ENCODE results near the gene CELF5. TPM values are rescaled to one million over a fixed set of nuclear protein-coding genes. Genes with fewer than 3 reads are reported as not detected.

The CELF5 gene
- under 1 TPM; 0.42 to 0.57 TPM for total RNA-seq
- total RNA-seq = 0.30 to 0.58 reads per million in 2 donors

- peak; percentile 53 to 70 (median 59) for DNase-seq
- no peaks in the 10 kb centered on the region for H3K9me3 ChIP-seq (ENCODE audit: control insufficient read depth, low read length, poor library complexity, severe bottlenecking)
- H3K4me3 Mint-ChIP-seq = peak within 1 kb of the TSS; percentile 73
- H3K27me3 Mint-ChIP-seq = peaks cover 24% of the 10 kb centered on the region
- no peak within 1 kb of the TSS for H3K27ac Mint-ChIP-seq
- H3K4me1 Mint-ChIP-seq = peaks cover 3% of the 10 kb centered on the region
- ATAC-seq = peak; percentile 83
- peaks cover 5% of the 10 kb centered on the region for H3K36me3 Mint-ChIP-seq (ENCODE audit: low read depth)
These were observed at the start of gene CELF5 for GRCh38 chr19:3224346-3225168. Gene CELF5 (plus strand): TSS chr19:3224661. CDS start chr19:3224740, 79 bp downstream.

- peak overlapping the region; percentile 91 for H3K4me3 Mint-ChIP-seq
- no peaks in the 10 kb centered on the region for H3K27me3 Mint-ChIP-seq
- H3K4me1 Mint-ChIP-seq = peaks cover 19% of the 10 kb centered on the region
- ATAC-seq (no peak), DNase-seq (no peak)
- H3K9me3 ChIP-seq (ENCODE audit: control insufficient read depth, low read length, poor library complexity, severe bottlenecking) = no peaks in the 10 kb centered on the region
- peaks cover 11% of the 10 kb centered on the region for H3K36me3 Mint-ChIP-seq (ENCODE audit: low read depth)
- H3K27ac Mint-ChIP-seq = peak overlapping the region; percentile 98
These were observed 48.4 kb upstream of the CELF5 start for GRCh38 chr19:3175781-3176714.

- Mint-ChIP-seq H3K27me3 (no peaks in the 10 kb centered on the region), H3K36me3 (ENCODE audit: low read depth) (peaks cover 11% of the 10 kb centered on the region), H3K4me3 (peak overlapping the region; percentile 91), H3K4me1 (peaks cover 16% of the 10 kb centered on the region), H3K27ac (peak overlapping the region; percentile 98)
- DNase-seq (peak; percentile 39 to 58 (median 46)), ATAC-seq (peak; percentile 64)
- H3K9me3 ChIP-seq (ENCODE audit: control insufficient read depth, low read length, poor library complexity, severe bottlenecking) = no peaks in the 10 kb centered on the region
These were observed 47.6 kb upstream of the CELF5 start for GRCh38 chr19:3176715-3177501.

- no peaks in the 10 kb centered on the region for H3K9me3 ChIP-seq (ENCODE audit: control insufficient read depth, low read length, poor library complexity, severe bottlenecking)
- peak; percentile 81 for ATAC-seq
- no peaks in the 10 kb centered on the region for H3K27me3 Mint-ChIP-seq
- peaks cover 11% of the 10 kb centered on the region for H3K36me3 Mint-ChIP-seq (ENCODE audit: low read depth)
- H3K4me1 Mint-ChIP-seq = peaks cover 23% of the 10 kb centered on the region
- peak within 1 kb of the TSS; percentile 98 for H3K27ac Mint-ChIP-seq
- DNase-seq = peak; percentile 42 to 50 (median 47)
- peak within 1 kb of the TSS; percentile 98 for H3K4me3 Mint-ChIP-seq
These were observed 46.0 kb upstream of the CELF5 start, which contains the start of gene S1PR4 for GRCh38 chr19:3178377-3178972. Gene S1PR4 (plus strand): TSS chr19:3178769. CDS start chr19:3178793, 24 bp downstream.

GRCh38 chr19:3178973-3179738 lies 45.3 kb upstream of the CELF5 start:
- no peak for DNase-seq
- peak overlapping the region; percentile 98 for H3K27ac Mint-ChIP-seq
- H3K36me3 Mint-ChIP-seq (ENCODE audit: low read depth) = peaks cover 11% of the 10 kb centered on the region
- H3K27me3 Mint-ChIP-seq = no peaks in the 10 kb centered on the region
- H3K9me3 ChIP-seq (ENCODE audit: control insufficient read depth, low read length, poor library complexity, severe bottlenecking) = no peaks in the 10 kb centered on the region
- H3K4me1 Mint-ChIP-seq = peaks cover 28% of the 10 kb centered on the region
- H3K4me3 Mint-ChIP-seq = peak overlapping the region; percentile 98
- peak; percentile 22 for ATAC-seq

GRCh38 chr19:3179739-3180293 lies 44.6 kb upstream of the CELF5 start:
- no peaks in the 10 kb centered on the region for H3K9me3 ChIP-seq (ENCODE audit: control insufficient read depth, low read length, poor library complexity, severe bottlenecking)
- Mint-ChIP-seq H3K27me3 (no peaks in the 10 kb centered on the region), H3K4me1 (peaks cover 35% of the 10 kb centered on the region), H3K36me3 (ENCODE audit: low read depth) (peaks cover 11% of the 10 kb centered on the region), H3K27ac (peak overlapping the region; percentile 98), H3K4me3 (peak overlapping the region; percentile 98)
- ATAC-seq (peak; percentile 12), DNase-seq (no peak)

- no peaks in the 10 kb centered on the region for H3K9me3 ChIP-seq (ENCODE audit: control insufficient read depth, low read length, poor library complexity, severe bottlenecking)
- Mint-ChIP-seq H3K36me3 (ENCODE audit: low read depth) (peaks cover 11% of the 10 kb centered on the region), H3K4me3 (peak overlapping the region; percentile 94), H3K27me3 (no peaks in the 10 kb centered on the region), H3K27ac (peak overlapping the region; percentile 88), H3K4me1 (peaks cover 44% of the 10 kb centered on the region)
- ATAC-seq (no peak), DNase-seq (no peak)
These were observed 40.5 kb upstream of the CELF5 start for GRCh38 chr19:3183721-3184641.

- Mint-ChIP-seq H3K27ac (peak overlapping the region; percentile 88), H3K4me1 (peaks cover 44% of the 10 kb centered on the region), H3K4me3 (peak overlapping the region; percentile 94), H3K36me3 (ENCODE audit: low read depth) (peaks cover 6% of the 10 kb centered on the region), H3K27me3 (no peaks in the 10 kb centered on the region)
- DNase-seq = peak; percentile 52 to 54 (median 52)
- H3K9me3 ChIP-seq (ENCODE audit: control insufficient read depth, low read length, poor library complexity, severe bottlenecking) = no peaks in the 10 kb centered on the region
- peak; percentile 56 for ATAC-seq
These were observed 39.5 kb upstream of the CELF5 start for GRCh38 chr19:3184847-3185460.

- ATAC-seq = peak; percentile 90
- H3K27ac Mint-ChIP-seq = peak within 1 kb of the TSS; percentile 88
- peaks cover 44% of the 10 kb centered on the region for H3K4me1 Mint-ChIP-seq
These were observed 38.9 kb upstream of the CELF5 start, which contains the start of gene NCLN for GRCh38 chr19:3185461-3186159. Gene NCLN (plus strand): TSS chr19:3185930. CDS start chr19:3186031, 101 bp downstream.

GRCh38 chr19:3186160-3186688 lies 38.2 kb upstream of the CELF5 start:
- peaks cover 48% of the 10 kb centered on the region for H3K4me1 Mint-ChIP-seq
- H3K4me3 Mint-ChIP-seq = peak overlapping the region; percentile 94
- no peak for ATAC-seq

More at GRCh38 chr19:3185461-3186159, 38.9 kb upstream of the CELF5 start, which contains the start of gene NCLN:
- Mint-ChIP-seq H3K36me3 (ENCODE audit: low read depth) (peaks cover 1% of the 10 kb centered on the region), H3K4me3 (peak within 1 kb of the TSS; percentile 94), H3K27me3 (no peaks in the 10 kb centered on the region)
- no peaks in the 10 kb centered on the region for H3K9me3 ChIP-seq (ENCODE audit: control insufficient read depth, low read length, poor library complexity, severe bottlenecking)
- peak; percentile 89 to 95 (median 89) for DNase-seq

More at GRCh38 chr19:3186160-3186688, 38.2 kb upstream of the CELF5 start:
- Mint-ChIP-seq H3K27me3 (no peaks in the 10 kb centered on the region), H3K27ac (peak overlapping the region; percentile 85), H3K36me3 (ENCODE audit: low read depth) (no peaks in the 10 kb centered on the region)
- no peak for DNase-seq
- H3K9me3 ChIP-seq (ENCODE audit: control insufficient read depth, low read length, poor library complexity, severe bottlenecking) = no peaks in the 10 kb centered on the region
